ENCODE results near the gene UBE2Q1.

Gene UBE2Q1

DNA sequence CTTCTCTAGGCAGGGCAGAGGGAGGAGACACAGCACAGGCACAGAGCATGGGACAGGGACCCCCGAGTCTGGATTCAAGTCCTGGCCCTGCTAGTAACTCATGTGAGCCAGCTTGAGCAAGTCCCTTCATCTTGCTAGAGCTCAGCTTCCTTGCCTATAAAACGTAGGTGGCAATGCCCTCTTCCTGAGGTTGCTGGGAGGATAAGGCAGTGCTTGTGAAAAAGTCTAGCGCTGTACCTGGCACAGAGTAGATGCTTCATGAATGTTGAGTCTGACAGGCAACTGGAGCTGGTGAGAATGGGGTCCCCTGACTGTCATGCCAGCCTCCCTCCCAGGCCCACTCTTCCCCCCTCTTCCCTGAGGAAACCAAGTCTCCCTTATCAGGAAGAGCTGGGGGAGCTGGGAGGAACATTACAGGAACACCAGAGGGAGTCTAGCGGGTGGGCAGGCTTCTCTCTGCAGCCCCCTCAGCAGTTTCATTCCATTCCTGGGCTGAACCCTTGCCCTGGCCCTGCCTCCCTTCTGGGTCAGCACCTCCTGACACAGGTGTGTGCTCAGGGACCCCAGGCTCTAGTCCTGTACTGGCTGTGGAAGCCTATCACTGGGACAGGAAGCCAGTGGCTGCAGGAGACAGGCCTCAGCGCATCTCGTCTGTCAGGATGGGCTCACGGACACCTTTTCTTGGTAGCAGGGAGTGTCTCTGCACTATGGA, 19.0 kb upstream of the UBE2Q1 start:
- no peak for DNase-seq

GRCh38 chr1:154575951-154576566, 17.6 kb upstream of the UBE2Q1 start:
- DNase-seq, result no peak

DNA sequence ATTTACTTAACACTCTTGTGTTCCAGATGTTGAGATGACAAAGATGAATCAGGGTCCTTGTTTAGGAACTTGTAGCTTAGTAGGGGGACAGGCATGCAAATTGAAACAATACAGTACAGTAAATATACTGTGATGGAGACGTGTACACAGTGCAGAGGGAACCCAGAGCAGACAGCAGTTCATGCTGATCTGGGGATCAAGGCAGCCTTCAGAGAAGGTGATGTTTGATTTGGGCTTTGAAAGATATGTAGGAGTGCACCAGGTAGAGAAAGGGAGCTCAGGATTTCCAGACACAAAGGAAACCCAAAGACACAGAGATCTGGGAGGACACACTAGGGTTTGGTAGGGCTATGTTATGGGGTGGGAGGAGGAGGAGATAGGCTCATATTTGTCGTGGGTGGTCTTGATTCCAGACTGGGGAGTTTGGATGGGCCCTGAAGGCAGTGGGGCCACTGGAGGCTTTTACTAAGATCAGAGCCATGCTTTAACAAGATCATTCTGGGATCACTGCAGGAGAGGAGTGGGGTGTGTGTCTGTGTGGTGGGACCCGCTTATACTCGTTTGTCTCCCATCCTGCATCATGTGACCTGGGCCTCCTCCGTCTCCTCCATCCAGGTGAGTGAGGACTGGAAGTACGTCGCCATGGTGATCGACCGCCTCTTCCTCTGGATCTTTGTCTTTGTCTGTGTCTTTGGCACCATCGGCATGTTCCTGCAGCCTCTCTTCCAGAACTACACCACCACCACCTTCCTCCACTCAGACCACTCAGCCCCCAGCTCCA, 16.9 kb upstream of the UBE2Q1 start:
- DNase-seq, result no peak

DNA sequence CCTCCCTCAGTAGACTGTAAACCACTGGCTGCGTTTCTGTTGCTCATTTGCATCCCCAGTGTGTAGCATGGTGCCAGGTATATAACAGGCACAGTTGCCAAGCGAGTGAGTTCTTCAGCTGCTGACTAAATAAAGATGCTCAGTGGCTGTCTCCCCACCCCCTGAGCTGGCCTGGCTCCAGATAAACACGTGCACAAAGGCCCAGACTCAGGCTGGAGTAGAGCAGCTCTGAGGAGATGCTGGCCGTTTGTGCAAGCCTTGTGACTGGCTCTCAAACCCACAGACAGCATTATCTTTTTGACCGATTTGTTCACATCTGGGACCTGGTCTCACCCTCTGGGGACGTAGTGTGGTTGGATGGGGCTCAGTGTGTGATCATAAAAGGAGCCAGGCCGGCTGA, 16.3 kb upstream of the UBE2Q1 start:
- DNase-seq, result peak; percentile 33

- no peak for DNase-seq
Observed at GRCh38 chr1:154573168-154573510, 14.7 kb upstream of the UBE2Q1 start.

DNA sequence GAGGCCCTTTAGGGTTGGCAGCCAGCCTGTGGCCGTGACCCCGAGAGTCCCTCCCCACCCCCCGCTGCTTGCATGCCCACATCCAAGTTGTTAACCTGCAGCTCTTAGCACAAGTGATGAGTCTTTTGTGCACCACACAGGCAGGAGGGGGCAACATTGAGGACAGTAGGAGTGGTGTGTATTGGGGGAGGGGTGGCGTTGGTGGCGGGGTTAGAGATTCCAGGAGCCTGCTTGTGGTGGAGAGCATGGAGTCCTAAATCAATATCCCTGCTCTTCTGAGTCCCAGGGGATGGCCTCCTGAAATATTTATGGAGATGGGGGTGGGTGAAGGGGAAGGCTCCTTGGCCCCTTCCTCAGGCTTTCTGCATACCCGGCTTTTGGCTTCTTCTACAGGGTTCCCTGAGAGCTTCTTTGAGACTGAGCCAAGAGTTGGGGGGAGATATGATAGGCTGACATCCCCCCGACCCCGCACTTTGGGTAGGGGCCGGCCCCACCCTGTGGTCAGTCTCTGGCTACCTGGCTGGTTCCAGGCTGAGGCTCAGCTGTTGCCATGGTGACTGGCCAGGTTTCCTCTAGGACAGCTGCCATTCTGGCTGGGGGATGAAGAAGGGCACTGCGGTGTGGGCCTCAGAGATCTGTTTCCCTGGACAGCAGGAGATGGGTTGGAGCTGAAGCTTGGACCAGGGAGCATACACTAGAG, 14.2 kb upstream of the UBE2Q1 start:
- no peak for DNase-seq

DNA sequence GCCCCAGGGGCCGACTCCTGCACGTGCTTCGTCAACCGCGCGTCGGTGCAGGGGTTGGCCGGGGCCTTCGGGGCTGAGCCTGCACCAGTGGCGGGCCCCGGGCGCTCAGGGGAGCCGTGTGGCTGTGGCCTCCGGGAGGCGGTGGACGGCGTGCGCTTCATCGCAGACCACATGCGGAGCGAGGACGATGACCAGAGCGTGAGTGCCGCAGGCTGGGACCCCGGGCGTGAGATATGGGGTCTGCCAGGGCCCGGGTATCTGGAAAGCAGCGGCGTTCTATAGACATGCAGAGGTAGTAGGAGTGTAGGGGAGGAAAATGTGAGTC, 13.5 kb upstream of the UBE2Q1 start:
- no peak for DNase-seq

- DNase-seq, result no peak
Observed at GRCh38 chr1:154571244-154571963, 12.9 kb upstream of the UBE2Q1 start.

DNA sequence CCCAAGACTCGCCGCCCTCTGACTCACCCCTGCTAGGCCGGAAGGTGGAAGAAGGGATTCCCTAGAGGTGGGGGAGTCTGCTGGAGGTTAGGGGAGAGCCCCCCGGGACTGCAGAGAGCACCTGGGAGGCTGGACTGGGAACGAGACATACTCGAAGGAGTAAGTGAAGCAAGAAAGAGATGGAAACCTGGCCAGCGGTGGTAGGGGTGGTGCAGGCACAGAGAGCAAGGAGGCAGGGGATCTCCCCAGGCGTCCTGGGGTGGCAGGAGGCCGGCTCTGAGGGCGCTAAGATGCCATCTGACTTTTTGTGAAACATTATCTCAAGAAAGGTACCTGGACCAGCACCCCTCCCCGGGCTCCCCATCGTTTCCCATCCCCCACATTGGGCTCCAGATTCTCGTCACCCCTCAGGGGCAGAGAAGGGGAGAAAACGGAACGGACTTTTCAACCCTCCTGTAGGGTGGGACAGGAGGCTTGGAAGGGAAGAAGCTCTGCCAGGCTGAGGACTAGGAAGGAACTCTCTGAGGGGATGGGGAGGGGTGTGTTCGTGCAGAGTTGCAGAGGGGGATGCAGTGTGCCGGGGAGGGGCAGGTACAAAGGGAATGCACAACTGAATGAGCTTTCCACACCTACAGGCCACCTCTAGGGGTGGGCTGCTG, 9.8 kb upstream of the UBE2Q1 start:
- no peak for DNase-seq

DNA sequence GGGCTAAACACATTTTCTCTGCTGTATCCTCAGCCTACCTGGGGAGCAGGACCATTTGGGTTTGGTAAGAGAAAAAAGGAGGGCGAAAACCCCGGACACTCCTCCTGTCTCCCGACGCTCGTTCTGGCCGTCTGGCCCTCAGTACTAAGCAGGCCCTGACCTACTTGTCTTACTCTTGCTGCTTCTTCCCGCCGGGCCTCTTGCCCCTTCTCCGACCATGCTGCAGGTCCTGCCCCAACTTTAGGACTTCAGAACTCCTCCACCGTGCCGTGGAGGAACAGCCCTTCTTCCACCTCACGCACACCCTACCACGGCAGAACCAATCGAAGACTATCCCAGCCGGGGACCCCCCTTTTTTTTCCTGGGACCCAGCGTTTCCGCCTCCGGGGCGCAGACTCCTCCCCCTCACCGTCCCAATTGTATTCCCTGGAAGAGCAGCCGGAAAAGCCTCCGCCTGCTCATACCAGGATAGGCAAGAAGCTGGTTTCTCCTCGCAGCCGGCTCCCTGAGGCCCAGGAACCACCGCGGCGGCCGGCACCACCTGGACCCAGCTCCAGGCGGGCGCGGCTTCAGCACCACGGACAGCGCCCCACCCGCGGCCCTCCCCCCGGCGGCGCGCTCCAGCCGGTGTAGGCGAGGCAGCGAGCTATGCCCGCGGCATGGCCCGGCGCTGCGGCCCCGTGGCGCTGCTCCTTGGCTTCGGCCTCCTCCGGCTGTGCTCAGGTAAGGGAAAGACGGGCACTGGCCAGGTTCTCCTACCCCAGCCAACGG, 9.1 kb upstream of the UBE2Q1 start, which contains the start of gene CHRNB2:
CHRNB2 (plus strand) TSS at position 393 of the 771 bp plus-strand sequence; CDS start at position 660, 267 bp downstream.
- DNase-seq, result peak; percentile 44

- DNase-seq, result no peak
Observed at GRCh38 chr1:154565876-154566275, 7.4 kb upstream of the UBE2Q1 start.

DNA sequence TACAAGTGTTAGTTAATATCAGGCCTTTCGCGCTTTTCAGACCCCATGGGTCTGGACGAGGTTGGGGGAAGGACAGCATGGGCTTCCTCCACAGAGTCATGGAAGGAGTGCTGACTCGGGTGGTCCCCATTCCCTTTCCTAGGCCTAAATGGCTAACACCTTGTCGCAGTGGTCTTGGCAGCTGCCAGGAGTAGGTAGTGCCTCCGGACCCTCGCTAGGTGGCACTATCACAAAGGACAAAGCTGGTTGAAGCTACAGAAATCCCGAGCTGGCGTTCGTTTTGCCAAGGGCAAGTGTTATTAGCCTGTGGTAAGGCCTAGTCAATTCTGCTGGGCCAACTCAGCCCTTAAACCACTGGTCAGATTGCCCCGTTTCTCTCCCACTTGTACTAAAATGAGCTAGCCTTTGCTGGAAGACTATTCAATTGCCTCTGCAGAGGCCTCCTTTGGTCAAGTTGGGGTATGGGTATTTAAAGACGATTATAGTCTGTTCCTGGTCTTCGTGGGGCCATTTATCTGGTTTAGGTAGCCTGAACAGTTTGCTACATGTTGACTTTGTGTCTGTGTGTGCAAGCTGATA, 1.1 kb upstream of the UBE2Q1 start:
- peak; percentile 88 for DNase-seq

DNA sequence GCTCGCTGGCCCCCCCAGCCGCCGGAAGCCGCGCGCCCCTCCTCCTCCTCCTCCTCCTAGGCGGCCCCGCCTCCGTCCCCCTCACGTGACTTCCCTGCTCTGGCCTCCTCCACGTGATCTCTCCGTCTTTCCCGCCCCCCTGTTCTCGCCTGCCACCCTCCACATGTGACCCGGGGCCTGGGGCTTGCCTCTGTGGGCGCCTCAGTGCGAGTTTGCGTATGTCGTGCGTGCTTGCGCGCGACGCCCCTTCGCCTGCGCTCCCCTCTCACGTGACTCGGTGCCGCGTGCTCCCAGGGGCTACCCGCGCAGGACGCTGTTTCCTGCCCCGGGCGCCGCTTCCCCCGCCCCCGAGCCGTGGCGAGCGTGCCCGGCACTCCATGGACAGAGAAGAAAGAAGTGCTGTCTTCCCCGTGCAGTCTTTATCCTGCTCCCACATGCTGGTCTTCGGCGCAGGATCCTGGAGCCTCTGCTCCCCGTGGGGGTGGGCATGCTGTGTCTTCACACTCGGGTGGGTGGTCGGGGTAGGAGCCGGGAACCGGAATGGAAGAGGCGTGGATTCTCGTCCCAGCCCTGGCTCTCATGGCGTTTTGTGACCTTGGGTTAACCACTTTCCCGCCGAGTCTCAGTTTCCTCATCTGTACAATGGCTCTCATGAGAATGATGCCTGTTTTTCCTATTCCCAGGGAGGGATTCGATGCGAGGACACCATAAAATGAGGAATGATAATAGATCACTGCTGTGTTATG, 431 bp upstream of the UBE2Q1 start:
- peak; percentile 99 for DNase-seq

DNA sequence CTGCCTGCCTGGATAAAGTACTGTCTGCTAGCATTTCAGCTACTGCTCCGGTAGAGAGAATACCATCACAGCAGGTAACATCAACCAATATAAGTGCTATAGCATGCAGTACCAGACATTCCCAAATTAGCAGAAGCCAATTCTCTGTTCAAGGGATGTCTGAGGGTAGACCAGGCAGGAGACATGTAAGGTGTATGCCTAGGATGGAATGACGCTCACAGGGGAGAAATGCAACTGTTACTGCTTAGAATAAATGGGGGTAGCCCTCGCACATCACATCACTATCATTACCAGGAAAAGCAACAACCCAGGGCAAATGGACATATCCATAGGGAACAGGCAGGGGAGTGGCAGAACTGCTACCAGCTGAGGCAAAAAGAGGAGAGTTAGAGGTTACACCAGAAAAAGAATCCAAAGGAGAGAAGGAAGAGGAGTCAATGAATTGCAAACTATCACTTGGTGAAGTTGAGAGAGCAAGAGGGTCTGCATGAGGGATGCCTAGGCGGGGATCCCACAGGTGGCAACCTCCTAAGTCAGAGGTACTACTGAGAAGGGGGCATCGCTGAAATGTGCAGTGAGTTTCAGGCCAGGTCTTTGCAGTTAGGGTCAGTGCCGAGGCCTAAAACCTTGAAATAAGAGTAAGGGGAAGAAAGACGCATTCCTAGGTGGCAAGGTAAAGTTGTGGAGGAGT, 1.1 kb downstream of the UBE2Q1 start:
- no peak for DNase-seq

GRCh38 chr1:154556422-154556821, 2.0 kb downstream of the UBE2Q1 start:
- no peak for DNase-seq

DNA sequence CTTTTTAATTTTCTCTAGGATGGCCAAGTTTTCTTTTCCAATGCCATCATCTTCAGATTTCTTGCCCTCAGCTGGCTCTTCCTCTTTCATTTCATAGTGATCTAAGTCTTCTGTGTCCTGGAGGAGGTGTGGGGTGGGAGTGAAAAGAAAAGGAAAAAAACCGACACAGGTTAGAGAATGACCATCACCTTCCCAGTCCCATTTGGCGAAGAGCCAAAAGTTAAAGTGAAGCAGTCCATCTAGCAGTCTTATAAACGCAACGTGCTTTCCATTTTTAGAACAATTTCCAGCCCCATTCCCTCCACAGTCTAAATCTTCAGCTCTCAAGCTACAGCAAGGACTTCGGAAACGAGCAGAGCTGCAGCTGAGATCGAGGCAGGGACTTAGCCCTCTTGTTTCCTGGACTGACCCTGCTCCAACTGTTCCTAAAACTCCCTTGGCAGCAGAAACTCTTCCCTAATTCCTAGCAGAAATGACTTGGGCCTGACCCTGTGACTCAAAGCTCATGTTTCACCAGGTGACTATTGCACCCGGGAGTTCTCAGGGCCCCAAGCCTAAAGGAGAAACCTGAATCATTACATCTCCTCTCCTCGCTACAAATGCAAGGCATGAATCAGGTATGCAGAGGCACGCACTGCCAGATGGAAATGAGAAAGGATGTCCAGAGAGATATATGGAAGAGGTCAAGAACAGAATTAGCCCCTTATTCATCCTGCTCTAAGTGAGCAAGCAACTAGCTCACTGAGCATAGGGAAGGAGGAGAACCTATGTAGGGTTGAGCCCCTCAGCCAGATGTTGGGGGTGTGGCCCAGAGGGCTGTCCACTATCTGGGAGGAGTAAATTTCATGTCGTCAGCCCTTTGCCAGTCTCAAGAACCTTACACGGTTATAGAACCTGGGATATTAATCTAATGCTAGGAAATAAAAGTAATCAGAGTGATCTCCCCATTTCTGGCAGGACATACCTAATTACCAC, 5.1 kb downstream of the UBE2Q1 start:
- no peak for DNase-seq

GRCh38 chr1:154552036-154552435, 6.4 kb downstream of the UBE2Q1 start:
- DNase-seq, result no peak

GRCh38 chr1:154551474-154551873, 7.0 kb downstream of the UBE2Q1 start:
- DNase-seq, result no peak
